WTC11 (cell line): ENCODE measurements around the gene FAM50B.

Source experiments
- ATF1 ChIP-seq: sonication (generic); formaldehyde crosslinking; IDR thresholded peaks from 2 replicates; pipeline ENCODE4 v1.8.1; 2023; ENCODE audit warnings: mild to moderate bottlenecking, moderate library complexity, missing genetic modification reagents
- CREB1 ChIP-seq: sonication (generic); formaldehyde crosslinking; IDR thresholded peaks from 2 replicates; pipeline ENCODE4 v1.8.0; 2023; ENCODE audit warnings: mild to moderate bottlenecking, missing genetic modification reagents
- ETV6 ChIP-seq: sonication (generic); formaldehyde crosslinking; IDR thresholded peaks from 2 replicates; pipeline ENCODE4 v1.8.1; 2022; ENCODE audit warnings: mild to moderate bottlenecking, missing genetic modification reagents
- GABPB1 ChIP-seq: sonication (generic); formaldehyde crosslinking; IDR thresholded peaks from 2 replicates; pipeline ENCODE4 v1.8.1; 2023; ENCODE audit warnings: mild to moderate bottlenecking, missing genetic modification reagents
- IRF2 ChIP-seq: sonication (generic); formaldehyde crosslinking; IDR thresholded peaks from 2 replicates; pipeline ENCODE4 v1.8.0; 2022; ENCODE audit warnings: low read depth, missing genetic modification reagents, borderline replicate concordance
- NFE2L1 ChIP-seq: sonication (generic); formaldehyde crosslinking; IDR thresholded peaks from 2 replicates; pipeline ENCODE4 v1.8.1; 2023; ENCODE audit warnings: missing genetic modification reagents
- TEAD1 ChIP-seq: sonication (generic); formaldehyde crosslinking; IDR thresholded peaks from 2 replicates; pipeline ENCODE4 v1.8.0; 2022; ENCODE audit warnings: mild to moderate bottlenecking, missing genetic modification reagents
- ZMAT4 ChIP-seq: fragments of 250-450 bp; sonication (Bioruptor Pico); IDR thresholded peaks from 2 replicates; pipeline ENCODE4 v1.9.0; 2021; ENCODE audit warnings: mild to moderate bottlenecking
- ZNF232 ChIP-seq: sonication (generic); formaldehyde crosslinking; IDR thresholded peaks from 2 replicates; pipeline ENCODE4 v1.8.0; 2022; ENCODE audit warnings: mild to moderate bottlenecking, missing genetic modification reagents
- TF ChIP-seq, protein P1 (sequence below): fragments of 200-600 bp; IDR thresholded peaks from 2 replicates; pipeline ENCODE4 v1.8.0; 2022; ENCODE audit warnings: antibody characterized with exemption
- TF ChIP-seq, protein P2 (sequence below): sonication (generic); formaldehyde crosslinking; IDR thresholded peaks from 2 replicates; pipeline ENCODE4 v1.8.1; 2023; ENCODE audit warnings: mild to moderate bottlenecking, moderate library complexity, missing genetic modification reagents
- TF ChIP-seq, protein P3 (sequence below): sonication (generic); formaldehyde crosslinking; IDR thresholded peaks from 2 replicates; pipeline ENCODE4 v1.8.0; 2022; ENCODE audit warnings: mild to moderate bottlenecking, missing genetic modification reagents

DNA sequence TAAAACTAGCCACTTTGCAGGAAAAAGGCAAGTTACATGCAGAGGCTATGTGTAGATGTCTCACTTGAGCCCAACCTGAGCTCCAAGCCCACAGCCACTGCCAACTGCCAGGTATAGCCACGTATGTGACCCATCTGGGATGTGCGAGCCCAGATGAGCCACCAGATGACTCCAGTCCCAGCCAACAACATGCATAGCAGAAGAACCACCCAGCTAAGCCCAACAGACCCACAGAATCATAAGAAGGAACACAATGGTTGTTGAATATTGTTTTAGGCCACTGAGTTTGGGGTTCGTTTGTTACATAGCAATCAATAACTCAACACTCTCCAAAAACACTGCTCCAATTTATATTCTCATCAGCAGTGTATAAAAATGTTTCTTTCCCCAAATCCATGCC, 16.3 kb downstream of the FAM50B start:
- TF ChIP-seq CREB1 (no peak), ZNF232 (no peak), NFE2L1 (CRISPR knock-in tag) (no peak), ATF1 (CRISPR knock-in tag) (no peak), TEAD1 (CRISPR knock-in tag) (no peak), GABPB1 (CRISPR knock-in tag) (no peak), ETV6 (CRISPR knock-in tag) (no peak), ZMAT4 (CRISPR knock-in tag) (no peak), IRF2 (CRISPR knock-in tag) (no peak)
- TF ChIP-seq, protein P1, sequence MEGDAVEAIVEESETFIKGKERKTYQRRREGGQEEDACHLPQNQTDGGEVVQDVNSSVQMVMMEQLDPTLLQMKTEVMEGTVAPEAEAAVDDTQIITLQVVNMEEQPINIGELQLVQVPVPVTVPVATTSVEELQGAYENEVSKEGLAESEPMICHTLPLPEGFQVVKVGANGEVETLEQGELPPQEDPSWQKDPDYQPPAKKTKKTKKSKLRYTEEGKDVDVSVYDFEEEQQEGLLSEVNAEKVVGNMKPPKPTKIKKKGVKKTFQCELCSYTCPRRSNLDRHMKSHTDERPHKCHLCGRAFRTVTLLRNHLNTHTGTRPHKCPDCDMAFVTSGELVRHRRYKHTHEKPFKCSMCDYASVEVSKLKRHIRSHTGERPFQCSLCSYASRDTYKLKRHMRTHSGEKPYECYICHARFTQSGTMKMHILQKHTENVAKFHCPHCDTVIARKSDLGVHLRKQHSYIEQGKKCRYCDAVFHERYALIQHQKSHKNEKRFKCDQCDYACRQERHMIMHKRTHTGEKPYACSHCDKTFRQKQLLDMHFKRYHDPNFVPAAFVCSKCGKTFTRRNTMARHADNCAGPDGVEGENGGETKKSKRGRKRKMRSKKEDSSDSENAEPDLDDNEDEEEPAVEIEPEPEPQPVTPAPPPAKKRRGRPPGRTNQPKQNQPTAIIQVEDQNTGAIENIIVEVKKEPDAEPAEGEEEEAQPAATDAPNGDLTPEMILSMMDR = no peak
- TF ChIP-seq, protein P2, sequence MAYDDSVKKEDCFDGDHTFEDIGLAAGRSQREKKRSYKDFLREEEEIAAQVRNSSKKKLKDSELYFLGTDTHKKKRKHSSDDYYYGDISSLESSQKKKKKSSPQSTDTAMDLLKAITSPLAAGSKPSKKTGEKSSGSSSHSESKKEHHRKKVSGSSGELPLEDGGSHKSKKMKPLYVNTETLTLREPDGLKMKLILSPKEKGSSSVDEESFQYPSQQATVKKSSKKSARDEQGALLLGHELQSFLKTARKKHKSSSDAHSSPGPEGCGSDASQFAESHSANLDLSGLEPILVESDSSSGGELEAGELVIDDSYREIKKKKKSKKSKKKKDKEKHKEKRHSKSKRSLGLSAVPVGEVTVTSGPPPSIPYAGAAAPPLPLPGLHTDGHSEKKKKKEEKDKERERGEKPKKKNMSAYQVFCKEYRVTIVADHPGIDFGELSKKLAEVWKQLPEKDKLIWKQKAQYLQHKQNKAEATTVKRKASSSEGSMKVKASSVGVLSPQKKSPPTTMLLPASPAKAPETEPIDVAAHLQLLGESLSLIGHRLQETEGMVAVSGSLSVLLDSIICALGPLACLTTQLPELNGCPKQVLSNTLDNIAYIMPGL = no peak
- TF ChIP-seq, protein P3, sequence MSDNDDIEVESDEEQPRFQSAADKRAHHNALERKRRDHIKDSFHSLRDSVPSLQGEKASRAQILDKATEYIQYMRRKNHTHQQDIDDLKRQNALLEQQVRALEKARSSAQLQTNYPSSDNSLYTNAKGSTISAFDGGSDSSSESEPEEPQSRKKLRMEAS = no peak
